ENCODE data around the gene TSC22D4.

TSC22D4 gene

DNA sequence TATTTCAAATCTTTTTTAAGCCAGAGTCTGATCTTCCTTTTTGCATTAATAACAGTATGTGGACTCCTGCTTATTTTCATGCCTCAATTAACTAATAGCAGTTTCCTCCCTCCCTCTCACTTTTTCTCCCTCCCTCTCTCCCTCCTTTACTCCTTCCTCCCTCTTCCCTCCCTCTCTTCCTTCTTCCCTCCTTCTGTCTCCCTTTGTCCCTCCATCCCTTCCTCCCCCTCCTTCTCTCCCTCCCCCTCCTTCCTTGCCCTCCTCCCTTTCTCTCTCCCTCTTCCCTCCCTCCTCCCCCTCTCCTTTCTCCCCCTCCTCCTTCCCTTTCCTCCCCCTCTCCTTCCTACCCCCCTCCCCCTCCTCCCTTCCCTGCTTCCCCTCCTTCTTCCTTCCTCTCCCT lies 52.5 kb downstream of the TSC22D4 start:
- DNase-seq: no peak

DNA sequence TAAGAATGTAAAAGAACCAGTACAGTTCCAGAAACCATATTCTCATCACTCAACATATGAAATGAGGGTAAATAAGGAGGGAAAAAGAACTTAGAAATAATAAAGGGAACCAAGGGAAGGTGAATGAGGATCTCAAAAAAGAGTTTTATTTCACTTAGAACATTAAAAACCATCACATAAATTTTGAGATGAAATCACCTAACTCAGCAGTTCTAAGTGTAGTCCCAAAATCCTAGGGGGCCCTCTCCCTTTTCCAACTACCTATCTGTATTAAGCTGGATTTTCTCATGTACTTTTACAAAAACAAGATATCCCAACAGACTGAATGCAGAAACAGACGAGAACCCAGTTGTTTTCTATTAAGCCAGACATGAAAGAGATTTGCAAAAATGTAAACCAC lies 53.7 kb downstream of the TSC22D4 start:
- no peak for DNase-seq

DNA sequence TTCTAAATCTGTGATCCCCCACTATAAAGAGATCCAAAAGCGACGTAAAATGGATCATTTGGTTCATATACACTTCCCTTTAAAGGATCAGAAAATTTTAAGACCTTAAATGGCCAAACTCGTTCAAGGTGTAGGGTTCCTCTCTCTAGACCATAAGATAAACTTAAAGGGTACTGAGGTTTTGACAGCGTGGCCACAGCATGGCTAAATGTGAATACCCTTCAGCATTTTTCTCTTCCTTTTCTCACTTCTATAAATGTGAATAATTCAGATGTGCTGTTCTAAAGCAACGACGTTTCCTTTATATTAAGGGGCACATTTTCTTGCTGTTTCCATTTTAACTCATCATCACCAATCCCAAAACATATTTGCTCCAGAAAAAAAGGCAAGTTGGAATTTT lies 55.7 kb downstream of the TSC22D4 start:
- no peak for DNase-seq

DNA sequence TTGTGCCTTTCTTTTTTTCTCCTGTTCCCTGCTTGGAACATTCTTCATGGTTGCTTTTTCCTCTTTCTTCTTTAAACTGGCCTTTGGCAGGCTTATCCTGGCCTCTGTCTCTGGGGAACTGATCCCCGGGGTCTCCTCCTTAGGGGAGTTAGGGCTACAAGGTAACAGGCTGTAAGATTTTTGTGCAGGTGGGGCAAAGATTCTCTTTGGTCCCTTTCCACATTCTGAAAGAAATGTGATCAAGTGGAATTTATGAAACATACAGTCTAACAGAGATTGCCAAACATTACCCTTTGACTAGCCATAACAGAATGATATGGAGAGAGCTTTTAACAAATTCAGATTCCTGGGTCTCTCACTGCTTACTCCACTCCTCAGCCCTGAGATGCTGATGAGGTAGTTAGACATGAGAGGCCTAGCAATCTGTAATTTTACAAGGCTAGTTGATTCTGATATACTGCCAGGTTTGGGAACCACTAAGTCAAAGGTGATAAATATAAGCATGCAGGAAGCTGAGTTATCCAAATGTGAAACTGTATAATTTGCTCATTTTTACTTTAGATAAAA lies 59.3 kb downstream of the TSC22D4 start:
- no peak for DNase-seq

DNA sequence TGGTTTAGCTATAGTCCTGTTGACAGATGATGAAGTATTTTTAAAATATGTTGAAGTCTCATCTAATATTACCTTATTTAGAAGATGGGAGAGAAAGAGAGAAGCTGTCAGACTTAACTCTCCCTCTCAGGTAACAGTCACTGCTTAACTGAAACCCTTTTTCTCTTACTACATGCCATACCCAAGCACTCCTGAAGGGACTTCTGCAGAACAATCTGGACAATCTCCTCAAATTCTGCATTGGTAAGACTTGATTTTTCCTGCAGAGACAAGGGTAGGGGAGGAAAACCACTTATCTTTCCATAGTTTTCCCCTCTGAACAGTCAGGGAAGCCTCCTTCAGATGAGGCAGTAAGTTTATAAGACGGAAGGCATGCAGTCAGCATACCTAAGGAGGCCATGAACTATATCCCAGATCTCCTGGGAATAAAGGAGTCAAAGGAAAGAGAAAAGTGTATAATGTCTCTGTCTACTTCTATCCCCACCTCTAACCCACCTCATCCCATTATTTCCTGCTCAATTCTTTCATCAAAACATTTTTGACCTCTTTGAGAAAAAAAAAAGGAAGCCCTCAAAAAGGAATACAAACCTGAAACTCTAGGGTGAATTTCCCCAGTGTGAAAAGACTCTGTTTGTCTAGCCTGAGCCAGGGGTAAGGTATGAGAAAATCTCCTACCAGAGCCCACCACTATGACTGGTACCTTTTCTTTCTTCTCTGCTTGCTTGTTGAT lies 59.9 kb downstream of the TSC22D4 start:
- no peak for DNase-seq
